ENCODE measurements around the gene B3GALT6.
A peak's percentile ranks its signal among the peaks of the same experiment; 100 is the strongest.

The B3GALT6 gene

DNA sequence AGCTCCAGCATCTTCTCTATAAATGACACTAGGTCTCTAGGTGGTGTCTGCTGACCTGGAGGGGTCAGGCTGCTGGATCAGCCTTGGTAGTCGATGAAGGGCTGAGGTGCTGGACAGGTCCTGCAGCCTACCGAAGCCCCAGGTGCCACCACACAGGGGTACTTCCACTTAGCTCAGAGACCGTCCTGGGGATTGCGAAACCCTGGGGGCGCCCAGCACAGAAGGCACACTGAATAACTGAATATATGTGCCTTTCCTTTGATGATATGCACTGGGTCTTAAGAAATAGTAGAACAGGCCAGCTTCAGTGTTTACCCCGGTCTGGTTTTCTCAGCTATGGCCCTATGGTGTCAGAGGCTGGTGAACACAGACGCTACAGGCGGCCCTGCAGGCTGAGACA is 30.7 kb downstream of the B3GALT6 start:
- no peak for DNase-seq (ENCODE audit: low read depth in 3 of 3)

DNA sequence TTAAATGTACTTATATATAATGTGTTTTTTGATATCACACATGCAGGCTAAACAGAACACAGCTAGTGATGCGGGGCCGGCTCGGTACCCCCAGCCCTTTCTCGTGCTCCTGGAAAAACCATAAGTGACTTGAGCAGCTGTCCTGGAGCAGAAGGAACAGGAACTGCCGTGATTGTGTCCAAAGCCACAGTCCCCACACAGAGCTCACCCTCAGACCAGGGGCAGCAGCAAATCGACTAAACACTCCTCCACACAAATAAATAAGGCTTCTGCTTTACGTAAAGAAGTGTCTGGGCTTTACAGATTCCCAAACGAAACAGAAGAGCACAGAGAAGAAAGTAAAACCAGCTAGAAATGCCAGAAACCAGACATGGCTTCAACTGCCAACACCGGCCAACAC is 32.0 kb downstream of the B3GALT6 start:
- DNase-seq (ENCODE audit: low read depth in 3 of 3), result no peak

DNA sequence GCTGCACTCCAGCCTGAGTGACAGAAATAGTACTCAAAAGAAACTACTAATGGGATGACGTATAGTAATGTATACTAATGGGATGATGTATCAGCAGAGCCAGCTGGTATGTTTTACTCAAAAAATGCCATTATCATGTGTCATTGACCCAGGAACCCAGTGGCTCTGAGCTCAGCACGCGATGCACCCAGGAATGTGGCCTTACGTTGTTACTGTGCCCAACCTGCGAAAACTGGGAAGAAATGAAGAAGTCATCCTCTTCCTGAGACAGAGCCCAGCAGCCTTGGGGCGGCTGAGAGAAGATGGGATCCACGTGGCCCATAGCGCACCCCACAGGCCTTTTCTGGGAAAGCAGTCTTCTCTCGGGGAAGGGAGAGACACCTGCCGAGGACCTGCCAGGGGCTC is 32.8 kb downstream of the B3GALT6 start:
- no peak for DNase-seq (ENCODE audit: low read depth in 3 of 3)

DNA sequence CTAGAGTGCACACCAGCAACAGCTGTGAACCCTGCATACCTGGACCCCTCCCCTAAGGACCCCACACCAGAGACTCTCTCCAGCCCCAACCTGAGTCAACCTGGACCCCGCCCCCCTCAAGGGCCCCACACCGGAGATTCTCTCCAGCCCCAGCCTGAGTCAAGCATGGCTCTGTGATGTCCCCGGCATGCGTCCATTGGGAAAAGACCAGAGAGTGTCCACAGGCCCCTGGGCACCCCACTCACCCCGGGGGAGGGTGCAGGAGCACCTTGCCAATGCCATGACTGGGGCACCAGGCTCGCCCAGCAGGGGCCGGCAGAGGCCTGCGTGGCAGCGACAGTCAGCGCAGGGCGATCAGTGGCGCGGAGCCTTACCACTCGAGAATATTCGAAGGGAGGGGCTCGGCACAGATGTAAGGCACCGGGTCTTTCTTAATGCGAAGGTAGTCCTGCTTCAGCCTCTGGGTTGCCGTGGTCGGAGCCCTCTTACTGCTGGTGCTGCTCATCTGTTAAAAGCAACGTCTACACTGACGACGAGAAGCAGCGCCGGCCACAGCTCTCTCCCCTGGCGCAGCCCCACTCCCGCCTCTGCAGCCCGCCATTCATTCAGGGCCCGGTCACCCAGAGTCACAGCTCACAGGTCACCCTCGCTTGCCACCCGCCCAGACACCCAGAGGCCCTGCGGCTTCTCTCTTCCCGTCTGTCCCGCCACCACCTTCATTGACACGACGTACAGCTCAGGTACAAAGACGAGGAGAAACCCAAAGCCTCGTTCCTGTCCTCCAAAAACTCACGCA is 35.6 kb downstream of the B3GALT6 start:
- no peak for DNase-seq (ENCODE audit: low read depth in 3 of 3)

DNA sequence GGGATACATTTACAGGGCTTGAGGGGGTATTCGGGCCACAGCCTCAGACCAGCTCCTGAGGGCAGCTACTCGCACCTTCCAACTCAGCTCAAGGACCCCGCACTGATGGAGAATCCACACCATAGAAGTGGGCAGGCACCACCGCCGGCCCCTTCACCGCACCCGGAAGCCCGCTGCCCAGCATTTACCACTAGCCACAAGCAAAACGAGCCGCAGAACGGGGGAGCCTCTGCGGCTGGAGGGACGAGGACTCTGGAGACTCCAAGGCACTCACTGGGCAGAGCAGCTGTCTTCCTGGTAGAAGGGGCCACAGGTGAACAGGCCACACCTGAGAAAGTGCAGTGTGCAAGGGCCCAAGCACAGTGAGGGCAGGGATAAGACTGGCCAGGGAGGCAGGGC is 36.2 kb downstream of the B3GALT6 start:
- DNase-seq (ENCODE audit: low read depth in 3 of 3), result no peak

DNA sequence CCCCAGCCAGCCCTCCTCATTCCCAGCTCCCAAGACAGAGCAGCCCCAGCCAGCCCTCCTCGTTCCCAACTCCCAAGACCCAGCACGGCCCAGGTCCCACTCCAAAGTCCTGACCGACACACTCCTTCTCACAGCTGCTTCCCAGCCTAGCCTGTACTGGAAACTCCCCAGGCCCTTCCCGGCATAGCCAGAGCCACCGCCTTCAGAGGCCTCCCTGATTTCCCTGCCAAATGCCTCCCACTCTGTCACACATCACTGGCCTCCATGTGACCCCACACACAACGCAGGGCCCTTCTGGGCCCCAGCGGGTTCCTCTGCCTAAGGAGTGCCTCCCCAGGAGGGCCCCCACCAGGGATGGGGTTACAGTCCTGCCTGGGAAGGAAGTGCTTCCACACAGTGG is 38.8 kb downstream of the B3GALT6 start:
- DNase-seq (ENCODE audit: low read depth in 3 of 3), result no peak

DNA sequence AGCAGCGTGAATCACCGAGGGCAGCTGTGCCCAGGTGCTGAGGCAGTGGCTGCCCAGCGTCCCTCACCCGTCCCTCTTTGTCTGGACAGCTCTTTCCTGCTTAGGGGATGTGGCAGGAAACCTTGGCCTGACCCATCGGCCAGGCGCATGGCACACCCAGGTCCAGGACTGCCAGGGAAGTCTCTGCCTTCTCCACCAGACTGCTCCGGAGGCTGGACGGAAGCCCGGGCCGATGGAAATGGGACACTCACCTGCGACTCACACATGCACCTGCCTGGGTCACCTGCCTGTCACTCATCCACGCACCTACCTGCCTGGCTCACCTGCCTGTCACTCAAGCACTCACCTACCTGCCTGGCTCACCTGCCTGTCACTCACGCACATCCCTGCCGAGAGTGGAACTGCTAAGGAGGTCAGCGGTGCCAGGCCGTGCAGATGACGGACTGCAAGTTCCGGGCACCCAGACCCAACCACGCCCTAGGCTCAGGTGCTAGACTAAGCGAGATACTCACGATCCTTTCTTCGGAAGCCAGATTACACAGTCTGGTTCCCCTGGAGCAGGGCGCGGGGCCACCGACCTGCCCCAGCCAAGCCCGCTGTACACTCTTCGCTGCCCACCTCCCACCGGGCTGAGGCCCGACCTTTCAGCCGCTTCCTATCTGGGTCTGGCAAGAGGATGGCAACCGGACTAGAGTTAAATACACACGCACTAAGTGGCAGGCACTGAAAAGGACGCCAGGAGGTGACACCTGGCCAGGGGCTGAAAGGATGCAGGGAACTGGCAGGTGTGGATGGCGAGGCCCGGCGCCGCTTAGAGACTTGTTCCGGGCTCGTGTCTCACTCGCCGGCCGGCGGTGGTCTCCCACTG is 40.5 kb downstream of the B3GALT6 start:
- DNase-seq (ENCODE audit: low read depth in 3 of 3), result no peak

DNA sequence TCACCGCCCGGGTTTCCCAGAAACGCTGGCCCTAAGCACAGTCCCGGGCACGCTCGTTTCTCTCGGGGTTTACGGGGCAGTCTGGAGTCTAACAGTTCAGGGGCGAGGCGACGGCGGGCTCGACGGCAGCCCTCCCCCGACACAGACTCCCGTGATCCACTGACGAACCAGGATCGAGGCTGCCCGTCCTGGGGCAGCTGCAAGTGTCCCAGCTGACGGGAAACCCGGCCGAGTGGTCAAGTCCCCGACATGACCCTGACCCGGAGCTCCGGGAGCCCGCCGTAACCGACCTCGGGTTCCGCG is 41.1 kb downstream of the B3GALT6 start:
- DNase-seq (ENCODE audit: low read depth in 3 of 3), result no peak

DNA sequence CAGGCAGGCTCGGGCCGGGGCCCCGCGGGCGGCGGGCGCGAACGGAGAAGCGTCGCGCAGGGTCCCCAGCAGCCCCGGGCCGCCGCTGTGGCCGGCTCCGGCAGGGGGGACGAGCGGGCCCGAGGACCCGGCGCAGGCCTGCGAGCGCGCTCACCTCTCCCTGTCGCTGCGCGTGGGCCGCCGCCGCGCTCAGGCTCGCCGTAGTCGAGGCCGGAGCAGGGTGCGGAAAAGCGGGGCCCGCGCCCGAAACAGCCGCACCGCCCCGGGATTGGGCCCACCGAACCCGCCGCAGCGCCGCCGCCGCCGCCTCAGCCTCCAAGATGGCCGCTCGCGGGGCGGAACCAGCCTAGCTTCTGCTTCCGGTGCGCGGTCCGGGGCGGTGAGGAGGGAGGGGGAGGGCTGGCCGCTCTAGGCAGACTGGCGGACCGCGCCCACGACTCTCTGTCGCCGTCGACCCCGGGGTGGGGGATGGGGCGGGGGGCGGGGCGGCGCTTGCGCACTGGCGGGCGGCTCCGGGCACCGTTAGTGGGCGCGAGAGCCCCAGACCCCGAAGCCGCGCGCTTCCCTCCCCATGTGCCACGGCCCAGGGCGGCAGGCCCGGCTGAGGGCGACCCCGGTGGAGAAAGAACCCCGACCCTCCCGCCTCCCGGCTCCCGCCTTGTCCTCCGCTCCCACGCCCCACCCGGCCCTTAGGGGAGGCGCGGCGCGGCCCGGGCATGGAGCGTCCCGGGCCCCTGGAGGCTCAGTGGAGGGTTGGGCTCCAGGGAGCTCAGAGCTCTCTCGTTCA is 41.7 kb downstream of the B3GALT6 start, which contains the start of gene UBE2J2:
Gene UBE2J2 (minus strand): TSS at position 343 of the 787 bp plus-strand sequence. CDS start 5,862 bp downstream, outside the sequence.
- DNase-seq (ENCODE audit: low read depth in 3 of 3), result peak; percentile 88 to 91 (median 90)

DNA sequence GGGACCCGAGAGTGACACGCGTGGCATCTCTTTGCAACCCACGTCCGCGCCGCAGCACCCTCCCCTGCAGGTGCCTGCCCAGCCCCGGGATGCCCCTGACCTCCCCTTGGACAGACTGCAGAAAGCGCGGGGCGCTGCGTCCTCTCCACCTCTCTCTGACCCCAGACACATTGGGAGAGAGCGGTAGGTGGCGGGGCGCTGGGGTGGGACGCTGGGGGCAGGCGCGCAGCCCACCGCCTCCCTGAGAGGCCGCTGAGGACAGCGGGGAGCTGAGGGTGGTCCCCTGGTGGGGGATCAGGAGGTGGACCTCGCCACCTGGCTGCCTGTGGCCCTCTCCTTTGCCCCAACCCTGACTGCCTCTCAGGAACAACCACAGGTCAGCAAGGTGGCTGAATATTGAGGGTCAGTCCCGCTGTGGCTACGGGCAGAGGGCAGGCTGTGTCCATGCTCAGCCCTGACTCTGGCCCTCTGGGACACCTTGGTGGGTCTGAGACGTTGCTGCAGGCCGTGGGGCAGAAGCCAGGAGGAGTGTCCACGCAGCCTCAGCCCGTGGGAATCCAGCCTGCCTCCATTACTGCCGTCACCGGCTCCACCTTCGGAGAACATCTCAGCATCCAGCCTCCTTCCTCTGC is 42.4 kb downstream of the B3GALT6 start:
- DNase-seq (ENCODE audit: low read depth in 3 of 3), result no peak

DNA sequence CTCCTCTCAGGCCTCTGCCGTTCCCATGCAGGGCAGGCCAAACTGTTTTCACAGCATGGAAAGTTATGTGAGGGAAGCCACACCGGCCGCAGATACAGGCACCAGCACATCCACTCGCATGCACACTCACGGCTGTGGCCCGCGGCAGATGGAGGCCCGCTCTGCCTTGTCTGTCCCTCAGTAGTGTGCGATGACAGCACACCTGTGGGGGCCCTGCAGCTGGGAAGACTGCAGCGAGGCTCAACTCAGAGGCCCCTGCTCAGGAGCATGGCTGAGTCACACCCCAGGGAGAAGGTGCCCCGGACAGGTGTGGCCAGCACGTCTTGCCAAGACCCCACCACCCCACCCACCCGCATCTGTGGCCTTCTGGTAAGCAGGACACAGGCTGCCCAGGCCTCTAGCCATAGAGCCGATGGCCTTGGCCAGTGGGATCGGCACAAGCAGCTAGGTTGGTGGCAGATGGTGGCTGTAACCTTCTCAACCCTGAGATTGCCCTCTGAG is 42.9 kb downstream of the B3GALT6 start:
- no peak for DNase-seq (ENCODE audit: low read depth in 3 of 3)

DNA sequence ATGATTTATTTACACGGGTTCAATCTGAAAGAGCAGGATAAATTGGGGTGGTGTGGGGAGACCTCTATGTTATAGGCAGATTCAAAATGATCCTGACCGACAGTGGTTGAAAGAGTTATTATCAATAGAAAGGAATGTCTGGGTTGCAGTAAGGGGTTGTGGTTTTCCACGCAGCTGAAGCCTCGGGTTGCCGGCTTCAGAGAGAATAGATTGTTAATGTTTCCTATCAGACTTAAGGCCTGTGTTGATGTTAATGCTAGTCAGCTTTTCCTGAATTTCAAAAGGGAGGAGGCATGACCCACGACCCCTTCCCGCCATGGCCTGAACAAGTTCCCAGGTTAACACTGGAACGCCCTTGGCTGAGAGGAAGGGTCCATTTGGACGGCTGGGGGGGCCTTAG is 43.8 kb downstream of the B3GALT6 start:
- DNase-seq (ENCODE audit: low read depth in 3 of 3), result no peak

DNA sequence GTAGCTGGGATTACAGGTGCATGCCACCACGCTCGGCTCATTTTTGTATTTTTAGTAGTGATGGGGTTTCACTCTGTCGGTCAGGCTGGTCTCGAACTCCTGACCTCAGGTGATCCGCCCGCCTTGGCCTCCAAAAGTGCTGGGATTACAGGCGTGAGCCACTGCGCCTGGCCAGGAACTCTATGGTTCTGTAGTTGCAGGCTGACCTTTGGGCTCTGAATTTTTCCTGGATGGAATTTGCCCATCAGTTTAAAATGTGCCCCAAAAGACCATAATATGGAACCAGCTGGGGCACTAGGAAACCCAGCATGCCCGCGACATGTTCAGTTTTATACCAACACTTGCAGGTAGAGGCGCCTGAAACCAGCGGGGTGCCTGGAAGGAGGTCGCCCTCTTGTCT is 46.6 kb downstream of the B3GALT6 start:
- DNase-seq (ENCODE audit: low read depth in 3 of 3), result no peak

DNA sequence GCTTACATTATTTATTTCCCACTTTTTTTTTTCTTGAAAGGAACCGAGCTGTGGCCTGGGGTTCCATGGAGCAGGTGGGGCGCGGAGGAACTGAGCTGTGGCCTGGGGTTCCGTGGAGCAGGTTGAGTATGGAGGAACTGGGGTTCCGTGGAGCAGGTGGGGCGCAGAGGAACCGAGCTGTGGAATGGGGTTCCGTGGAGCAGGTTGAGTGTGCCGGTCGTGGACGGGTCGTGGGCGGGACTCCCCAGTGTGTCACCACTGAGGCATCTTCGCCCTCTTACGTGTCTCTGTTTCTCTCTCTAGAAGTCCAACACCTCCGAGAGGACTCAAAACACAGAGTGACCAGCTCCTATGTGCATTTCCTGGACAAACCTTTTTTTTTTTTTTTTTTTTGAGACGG is 47.0 kb downstream of the B3GALT6 start:
- no peak for DNase-seq (ENCODE audit: low read depth in 3 of 3)

DNA sequence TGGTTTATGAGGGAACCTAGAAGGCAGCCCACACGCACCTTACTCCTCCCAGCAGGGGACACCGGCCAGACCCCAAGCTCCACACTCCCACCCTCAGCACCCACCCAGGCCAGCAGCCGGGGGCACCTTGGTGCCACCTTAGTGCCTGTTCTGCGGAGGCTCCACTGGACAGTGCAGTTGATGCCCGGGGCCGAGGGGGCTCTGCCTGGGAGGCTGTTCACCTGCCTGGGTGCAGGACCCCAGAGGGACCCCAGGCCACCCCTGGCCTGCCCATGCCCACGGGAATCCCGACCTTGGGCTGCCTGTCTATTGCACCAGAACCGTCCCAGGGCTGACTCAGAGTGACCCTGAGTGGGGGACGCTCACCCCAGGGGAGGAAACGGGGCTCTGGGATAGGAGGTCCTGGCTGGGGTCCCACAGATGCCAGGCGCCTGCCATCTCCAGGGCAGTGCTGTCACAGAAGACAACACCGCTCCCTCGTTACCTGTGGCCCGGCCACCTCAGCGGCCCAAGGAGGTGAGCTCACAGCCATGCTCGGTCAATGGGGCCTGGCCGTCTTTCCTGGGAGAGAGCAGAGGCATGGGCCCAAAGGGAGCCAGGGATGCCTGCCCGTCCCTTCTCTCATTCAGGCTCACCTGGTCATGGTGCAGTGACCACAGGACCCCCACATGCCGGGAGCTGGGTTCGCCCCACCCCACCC is 48.9 kb downstream of the B3GALT6 start:
- no peak for DNase-seq (ENCODE audit: low read depth in 3 of 3)

DNA sequence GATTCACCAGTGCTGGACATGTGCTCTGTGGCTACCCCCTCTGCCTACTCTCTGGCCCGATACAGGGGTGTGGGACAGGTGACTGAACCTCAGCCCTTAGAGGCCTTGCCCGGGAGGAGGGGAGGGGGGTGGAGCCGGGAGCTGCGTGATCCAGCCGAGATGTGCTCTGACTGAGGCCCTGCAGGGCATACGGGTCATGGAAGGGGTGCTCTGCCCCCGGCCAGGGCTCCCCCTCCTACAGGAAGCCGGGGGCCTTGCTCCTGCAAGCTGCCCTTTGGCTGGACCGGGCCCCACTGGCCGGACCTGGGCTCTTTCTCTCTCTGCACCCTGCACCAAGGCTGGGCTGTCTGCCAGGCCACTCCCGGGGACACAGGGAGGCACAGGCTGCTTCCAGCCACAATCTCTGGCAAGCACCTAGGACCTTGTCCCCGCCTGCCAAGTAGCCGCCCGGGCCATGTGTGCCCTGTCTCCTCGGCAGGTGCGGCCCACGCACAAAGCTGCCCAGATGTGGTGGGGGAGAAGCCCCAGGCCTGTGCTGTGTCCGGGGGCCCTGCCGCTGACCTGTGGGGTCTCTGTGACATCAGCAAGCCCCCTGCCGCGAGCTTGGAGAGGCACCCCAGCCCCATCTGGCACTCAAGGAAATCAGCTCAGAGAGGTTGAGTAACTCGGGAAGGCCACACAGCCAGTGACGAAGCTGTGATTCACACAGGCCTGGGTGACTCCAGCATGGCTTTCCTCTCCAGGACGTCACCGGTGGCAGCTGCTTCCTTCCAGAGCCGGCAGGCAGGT is 49.7 kb downstream of the B3GALT6 start:
- DNase-seq (ENCODE audit: low read depth in 3 of 3), result no peak

DNA sequence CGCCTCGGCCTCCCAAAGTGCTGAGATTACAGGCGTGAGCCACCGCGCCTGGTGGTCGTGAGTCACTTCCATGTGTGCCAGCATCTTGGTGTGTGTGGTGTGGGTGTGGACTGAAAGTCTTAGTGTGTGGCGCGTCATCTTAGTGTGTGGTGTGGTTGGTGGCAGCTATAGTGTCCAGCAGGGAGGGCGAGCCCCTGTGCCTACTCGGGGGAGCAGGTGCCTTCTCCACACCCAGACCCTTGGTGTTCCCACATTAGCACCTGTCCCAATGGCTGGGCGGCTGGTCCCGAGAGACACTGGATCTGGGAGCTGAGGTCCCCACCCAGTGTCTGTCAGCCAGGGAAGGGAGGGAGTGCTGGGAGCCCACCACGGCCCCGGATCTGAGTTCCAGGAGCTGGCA is 51.0 kb downstream of the B3GALT6 start:
- no peak for DNase-seq (ENCODE audit: low read depth in 3 of 3)

DNA sequence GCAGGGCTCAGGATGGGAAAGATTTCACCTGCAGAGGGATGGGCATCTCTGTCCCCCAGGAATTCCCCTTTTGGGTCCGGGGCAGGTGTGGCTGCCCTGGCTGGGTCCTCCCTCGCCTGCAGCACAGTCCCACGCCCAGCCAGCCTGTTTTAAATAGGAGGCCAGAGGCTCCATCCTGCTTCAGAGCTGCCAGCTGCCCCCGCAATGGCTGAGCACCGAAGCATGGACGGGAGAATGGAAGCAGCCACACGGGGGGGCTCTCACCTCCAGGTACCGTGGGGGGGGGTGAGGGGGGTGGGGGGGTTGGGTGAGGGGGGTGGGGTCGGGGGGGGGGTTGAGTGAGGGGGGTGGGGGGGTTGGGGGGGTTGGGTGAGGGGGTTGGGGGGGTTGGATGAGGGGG is 51.8 kb downstream of the B3GALT6 start:
- DNase-seq (ENCODE audit: low read depth in 3 of 3), result no peak

Data from stimulated activated CD4-positive, alpha-beta T cell treated with anti-CD3 and anti-CD28 coated beads, TNF-alpha, amount 100 ng/mL, for 4 hours (primary cell).